Gastrocnemius medialis (tissue), 4 donors: Measurements from ENCODE around the gene C17orf75. TPM values are rescaled to one million over a fixed set of nuclear protein-coding genes. Genes with fewer than 3 reads are reported as not detected.

Source experiments
- ATAC-seq, 2 donors: fragments of 150-250 bp; one replicate each; pipeline ENCODE4 v1.9.1; 2016
- DNase-seq, 2 donors: peaks; one replicate each; pipeline ENCODE4 v3.0.0-alpha.2; 2019
- H3K27ac ChIP-seq, 4 donors: fragments of 200-600 bp; sonication (generic); 1 replicate in 1 of 4; 2 replicates in 3 of 4; pipeline ENCODE4 v1.5.1; 2016 to 2018; ENCODE audit warnings: mild to moderate bottlenecking in 2 of 4, moderate library complexity in 1 of 4
- H3K27me3 ChIP-seq, 3 donors: fragments of 200-600 bp; sonication (generic) in 2 of 3; 1 replicate in 1 of 3; 2 replicates in 2 of 3; pipeline versions ENCODE4 v1.5.1 to v1.6.0; 2016 to 2019; ENCODE audit warnings: mild to moderate bottlenecking in 1 of 3, moderate library complexity in 1 of 3
- H3K36me3 ChIP-seq, 2 donors: fragments of 200-600 bp; sonication (generic) in 1 of 2; one replicate each; pipeline ENCODE4 v1.5.1; 2017 to 2018
- H3K4me1 ChIP-seq, 2 donors: fragments of 200-600 bp; sonication (generic) in 1 of 2; one replicate each; pipeline ENCODE4 v1.5.1; 2016 to 2017; ENCODE audit warnings: mild to moderate bottlenecking in 2 of 2
- H3K4me3 ChIP-seq, 4 donors: fragments of 200-600 bp; sonication (generic) in 3 of 4; 1 replicate in 1 of 4; 2 replicates in 3 of 4; pipeline ENCODE4 v1.5.1; 2016 to 2019; ENCODE audit warnings: mild to moderate bottlenecking in 2 of 4
- H3K9me3 ChIP-seq, 3 donors: fragments of 200-600 bp; sonication (generic) in 2 of 3; 1 replicate in 1 of 3; 2 replicates in 2 of 3; pipeline ENCODE4 v1.5.1; 2016 to 2019
- CTCF ChIP-seq, 5 experiments: fragments of 450-650 bp in 3 of 5; fragments of 200-600 bp in 2 of 5; sonication (generic) in 2 of 5; IDR thresholded peaks in 4 of 5; conservative IDR thresholded peaks in 1 of 5; 1 replicate in 4 of 5; 2 replicates in 1 of 5; pipeline ENCODE4 v1.5.1; 2016 to 2019; ENCODE audit warnings: antibody characterized with exemption in 5 of 5, mild to moderate bottlenecking in 3 of 5, moderate library complexity in 3 of 5
- POLR2A ChIP-seq, 2 donors: fragments of 450-650 bp; IDR thresholded peaks; one replicate each; pipeline ENCODE4 v1.6.1; 2017; ENCODE audit warnings: antibody characterized with exemption in 2 of 2, mild to moderate bottlenecking in 2 of 2, moderate library complexity in 2 of 2
- in situ Hi-C, 4 donors: fragments of 200-750 bp; cut with MboI; loops; one replicate each; pipeline versions ENCODE4 v1.15.0 to v1.8.0; 2017; ENCODE audit warnings: low sequenced_read_pairs in 4 of 4
- intact Hi-C: fragments of 100-400 bp; cut with DNase I; formaldehyde crosslinking; loops from one replicate; pipeline ENCODE4 v1.15.1; 2023; ENCODE audit warnings: low total_unique reads
- total RNA-seq, 4 donors: library from RNA; depleted of rRNA; stranded (reverse); fragments of >200 nt; gene quantifications; one replicate each; pipeline versions ENCODE4 v1.1.0 to v1.2.3, GENCODE V29; 2016

The C17orf75 gene
- total RNA-seq, 4 donors from 2014 or later, result 4.1 to 8.9 (median 7.7) TPM

- H3K4me1 ChIP-seq, result no peaks in the 10 kb centered on the region
- H3K36me3 ChIP-seq, result peaks cover 0 to 31% of the 10 kb centered on the region in 2 donors
- no peak overlapping the region for H3K27ac ChIP-seq
- H3K27me3 ChIP-seq, result no peaks in the 10 kb centered on the region
- H3K4me3 ChIP-seq, result no peak overlapping the region
- in situ Hi-C loops (no loop called here), intact Hi-C loops (no loop called here)
- ATAC-seq (no peak), DNase-seq (no peak)
- TF ChIP-seq POLR2A (IDR thresholded peaks at IDR 0.05) (no peak), CTCF (IDR thresholded peaks at IDR 0.05 in 4 of 5, conservative IDR thresholded peaks at IDR 0.05 in 1 of 5) (no peak)
- H3K9me3 ChIP-seq, result no peaks in the 10 kb centered on the region
Observed at GRCh38 chr17:32385121-32385520, 43.1 kb upstream of the C17orf75 start.

- Histone ChIP-seq H3K27ac (no peak overlapping the region), H3K27me3 (no peaks in the 10 kb centered on the region), H3K9me3 (no peaks in the 10 kb centered on the region), H3K4me3 (no peak overlapping the region), H3K4me1 (no peaks in the 10 kb centered on the region), H3K36me3 (peaks cover 0 to 39% of the 10 kb centered on the region in 2 donors)
- intact Hi-C loops (no loop called here), in situ Hi-C loops (no loop called here)
- no peak for DNase-seq
- TF ChIP-seq POLR2A (IDR thresholded peaks at IDR 0.05), result no peak
- TF ChIP-seq CTCF (IDR thresholded peaks at IDR 0.05 in 4 of 5, conservative IDR thresholded peaks at IDR 0.05 in 1 of 5), result no peak
- ATAC-seq, result no peak
Observed at GRCh38 chr17:32383926-32384434, 42.0 kb upstream of the C17orf75 start.

GRCh38 chr17:32382526-32383223 is 40.7 kb upstream of the C17orf75 start:
- no peak for ATAC-seq
- TF ChIP-seq CTCF (IDR thresholded peaks at IDR 0.05 in 4 of 5, conservative IDR thresholded peaks at IDR 0.05 in 1 of 5) (no peak), POLR2A (IDR thresholded peaks at IDR 0.05) (no peak)
- Histone ChIP-seq H3K4me3 (no peak overlapping the region), H3K27ac (no peak overlapping the region), H3K4me1 (no peaks in the 10 kb centered on the region), H3K36me3 (peaks cover 0 to 52% of the 10 kb centered on the region in 2 donors), H3K27me3 (no peaks in the 10 kb centered on the region), H3K9me3 (no peaks in the 10 kb centered on the region)
- intact Hi-C loops, result no loop called here
- in situ Hi-C loops, result no loop called here
- DNase-seq, result no peak

- no peak for ATAC-seq
- Histone ChIP-seq H3K4me1 (no peaks in the 10 kb centered on the region), H3K27ac (no peak overlapping the region), H3K9me3 (no peaks in the 10 kb centered on the region), H3K27me3 (no peaks in the 10 kb centered on the region), H3K36me3 (peaks cover 13 to 91% of the 10 kb centered on the region in 2 donors), H3K4me3 (no peak overlapping the region)
- intact Hi-C loops, result no loop called here
- no peak for DNase-seq
- in situ Hi-C loops, result loop anchor here in 1 of 4 donors (25.0 kb wide), 1 partner anchor 483 kb away; no protein-coding TSS in a partner anchor
- TF ChIP-seq CTCF (IDR thresholded peaks at IDR 0.05 in 4 of 5, conservative IDR thresholded peaks at IDR 0.05 in 1 of 5), result no peak
- no peak for TF ChIP-seq POLR2A (IDR thresholded peaks at IDR 0.05)
Observed at GRCh38 chr17:32370426-32370825, 28.5 kb upstream of the C17orf75 start.
